Stimulated activated CD8-positive, alpha-beta memory T cell treated with anti-CD3 and anti-CD28 coated beads, Interleukin-12 subunit alpha, Interleukin-12 subunit beta, amount 100 ng/mL, for 1 hour (primary cell): ENCODE data around the gene RAG2.
"Not testable (repeated sequence)": the region's sequence is repeated elsewhere in the genome, so short reads cannot be mapped to it uniquely, and the experiment has no call there.

Experiments
- DNase-seq: peaks from one replicate; pipeline ENCODE4 v3.0.0-alpha.2; 2020; ENCODE audit warnings: low read depth

Gene RAG2

DNA sequence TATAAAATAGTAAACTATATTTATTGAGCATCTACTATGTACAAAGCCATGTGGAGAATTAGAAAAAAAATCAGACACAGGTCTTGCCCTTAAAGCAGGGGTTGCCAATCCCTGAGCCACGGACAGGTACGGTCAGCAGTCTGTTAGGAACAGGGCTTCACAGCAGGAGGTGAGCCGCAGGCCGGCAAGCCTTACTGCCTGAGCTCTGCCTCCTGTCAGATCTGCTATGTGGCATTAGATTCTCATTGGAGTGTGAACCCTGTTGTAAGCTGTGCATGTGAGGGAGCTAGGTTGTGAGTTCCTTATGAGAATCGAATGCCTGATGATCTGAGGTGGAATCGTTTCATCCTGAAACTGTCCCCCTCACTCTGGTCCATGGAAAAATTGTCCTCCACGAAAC, 2.1 kb upstream of the RAG2 start:
- DNase-seq = no peak

DNA sequence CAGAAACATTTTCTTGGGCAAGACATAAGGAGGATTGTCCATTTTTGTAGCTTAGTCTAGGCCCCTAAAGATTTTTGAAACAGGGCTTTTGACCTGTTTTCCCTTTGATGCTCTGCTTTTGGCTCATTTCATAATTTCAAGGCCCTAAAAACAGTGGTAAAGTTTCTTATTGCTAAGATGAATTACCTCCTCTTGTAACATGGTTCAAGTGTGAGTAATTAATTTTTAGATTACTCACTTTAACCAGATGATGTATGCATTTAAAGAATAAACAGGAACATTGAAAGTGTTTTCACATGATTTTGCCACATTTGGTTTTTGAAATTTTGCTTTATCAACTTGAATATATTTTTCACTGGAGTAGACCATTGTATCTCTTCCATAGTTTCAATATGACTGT, 1.2 kb downstream of the RAG2 start:
- DNase-seq = no peak

DNA sequence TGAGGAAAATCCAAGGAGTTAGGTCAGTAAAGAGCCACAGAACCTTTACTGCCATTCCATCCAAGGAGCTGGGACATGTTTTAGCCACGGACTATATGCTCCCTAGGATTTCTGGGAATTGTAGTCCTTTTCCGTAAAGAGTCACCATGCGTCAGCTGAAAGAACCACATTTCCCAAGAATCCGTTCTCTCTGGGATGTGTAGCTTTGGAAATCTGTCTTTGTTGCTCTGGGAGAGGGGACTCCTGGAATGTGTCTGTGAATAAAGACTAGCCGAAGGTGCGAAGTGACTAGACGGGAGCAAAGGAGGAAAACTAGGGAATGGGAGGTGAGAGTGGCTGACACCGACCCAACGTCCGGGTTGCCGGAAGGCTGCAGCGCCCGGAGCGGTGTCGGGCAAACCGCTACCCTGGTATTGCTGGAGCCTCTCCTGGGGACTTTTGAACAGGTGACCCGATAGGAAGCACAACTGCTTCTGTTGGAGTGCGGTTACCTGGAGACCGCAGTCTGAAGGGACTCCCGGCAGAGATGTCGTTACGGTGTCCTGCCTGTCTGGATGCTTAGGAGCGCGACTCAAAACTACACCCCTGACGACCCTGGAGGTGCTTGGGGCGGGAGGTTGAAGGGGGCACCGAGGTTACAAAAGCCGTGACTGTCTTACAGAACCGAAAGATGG, 3.6 kb downstream of the RAG2 start, which contains the start of gene IFTAP:
Gene IFTAP (plus strand): TSS at position 187 of the 674 bp plus-strand sequence. CDS start 15,602 bp downstream, outside the sequence.
- no peak for DNase-seq

DNA sequence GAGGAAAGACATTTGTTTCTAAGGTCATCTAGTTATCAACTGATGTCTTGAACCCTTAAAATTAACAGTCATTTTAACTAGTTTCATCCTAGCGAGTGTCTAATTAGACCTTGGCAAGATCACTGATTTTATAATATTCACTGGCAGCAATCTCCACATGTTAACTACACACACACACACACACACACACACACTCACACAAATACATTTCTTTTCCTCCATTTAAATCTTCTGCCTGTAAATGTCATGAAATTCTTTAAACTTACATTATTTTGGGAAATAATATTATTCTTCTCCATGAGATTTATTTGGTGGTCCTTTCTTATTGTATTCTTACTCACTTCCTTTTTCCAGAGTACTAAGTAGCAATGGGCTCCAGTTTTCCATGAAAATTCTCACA, 6.6 kb downstream of the RAG2 start:
- no peak for DNase-seq

DNA sequence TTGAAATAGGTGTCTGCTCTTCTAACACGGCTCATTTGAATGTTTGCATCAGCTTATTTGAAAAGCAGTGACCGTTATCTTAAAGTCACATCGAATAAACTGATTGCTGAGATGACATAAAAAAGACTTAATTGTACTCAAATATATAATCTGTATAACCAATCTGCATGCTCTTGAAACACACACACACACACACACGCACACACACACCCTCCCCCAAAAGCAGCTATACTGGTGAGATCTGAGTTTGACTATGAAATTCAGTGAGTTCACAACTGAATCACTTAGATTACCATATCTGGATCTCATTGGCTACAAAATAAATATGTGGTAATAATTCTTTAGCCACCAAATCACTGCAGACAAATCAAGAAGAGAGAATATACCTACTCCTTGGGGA, 7.5 kb downstream of the RAG2 start:
- no peak for DNase-seq

DNA sequence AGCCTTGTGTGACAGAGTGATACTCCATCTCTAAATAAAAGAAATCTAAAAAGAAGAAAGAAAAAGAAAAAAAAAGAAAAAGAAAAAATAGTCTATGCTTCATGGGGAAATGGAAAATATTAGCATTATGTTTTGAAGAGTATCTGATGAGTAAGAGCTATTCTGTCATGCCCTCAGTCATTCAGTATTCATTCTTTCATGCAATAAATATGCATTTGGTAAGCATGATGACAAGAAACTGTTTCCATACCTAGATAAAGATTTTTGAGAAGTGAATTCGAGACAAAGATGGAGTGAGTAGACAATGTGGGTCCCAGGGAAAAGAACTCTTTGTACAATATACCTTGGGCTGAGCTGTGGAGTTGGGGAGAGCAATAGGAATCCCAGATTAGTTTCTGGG, 9.9 kb downstream of the RAG2 start:
- no peak for DNase-seq

DNA sequence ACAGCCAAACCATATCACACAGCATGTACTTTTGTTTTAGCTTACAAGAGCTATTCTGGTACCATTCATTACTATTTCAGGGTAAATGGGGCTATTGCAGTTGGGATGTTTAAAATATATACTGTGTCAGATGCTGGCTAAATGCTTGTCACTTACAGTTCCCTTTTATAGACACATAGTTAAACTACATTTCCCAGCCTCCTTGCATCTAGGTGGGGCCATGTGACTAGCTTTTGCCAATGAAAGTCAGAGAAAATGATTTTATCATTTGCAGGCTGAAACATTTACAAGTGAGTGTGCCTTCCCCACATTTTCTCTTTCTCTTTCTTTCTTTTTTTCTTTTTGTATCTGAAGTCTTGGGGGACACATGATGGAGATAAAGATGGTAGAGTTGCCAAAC, 11.5 kb downstream of the RAG2 start:
- DNase-seq = no peak

DNA sequence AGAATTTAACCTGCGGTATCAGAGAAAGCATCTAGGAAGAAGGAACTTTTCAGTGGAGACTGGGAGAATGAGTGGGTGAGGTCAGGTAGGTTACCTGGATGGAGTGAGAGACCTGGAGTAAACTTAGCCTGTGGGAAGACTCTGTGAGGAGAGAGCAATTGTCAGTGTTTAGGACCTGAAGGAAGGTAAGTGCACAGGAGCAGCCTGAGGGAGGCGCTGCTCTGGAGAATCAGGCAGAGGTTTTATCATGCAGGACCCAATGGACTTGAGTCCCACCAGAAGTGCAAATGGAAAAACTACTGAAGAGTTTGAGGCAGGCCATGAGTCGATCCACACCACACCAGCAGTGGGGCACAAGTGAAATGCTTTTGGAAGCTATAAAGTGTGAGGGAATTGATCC, 14.4 kb downstream of the RAG2 start:
- DNase-seq = no peak

DNA sequence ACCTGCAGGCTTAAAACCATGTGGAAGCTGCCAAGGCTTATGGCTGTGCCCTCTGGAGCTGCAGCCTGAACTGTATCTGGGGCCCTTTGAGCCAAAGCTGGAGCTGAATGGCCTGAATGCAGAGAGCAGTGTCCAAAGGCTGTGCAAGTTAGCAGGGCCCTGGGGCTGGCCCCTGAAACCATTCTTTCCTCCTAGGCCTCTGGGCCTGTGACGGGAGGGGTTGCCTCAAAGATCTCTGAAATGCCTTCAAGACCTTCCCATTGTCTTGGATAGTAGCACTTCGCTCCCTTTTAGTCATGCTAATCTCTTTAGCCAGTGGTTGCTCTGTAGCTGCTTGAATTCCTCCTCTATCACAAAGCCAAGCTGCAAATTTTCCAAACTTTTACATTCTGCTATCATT, 16.5 kb downstream of the RAG2 start:
- no peak for DNase-seq

DNA sequence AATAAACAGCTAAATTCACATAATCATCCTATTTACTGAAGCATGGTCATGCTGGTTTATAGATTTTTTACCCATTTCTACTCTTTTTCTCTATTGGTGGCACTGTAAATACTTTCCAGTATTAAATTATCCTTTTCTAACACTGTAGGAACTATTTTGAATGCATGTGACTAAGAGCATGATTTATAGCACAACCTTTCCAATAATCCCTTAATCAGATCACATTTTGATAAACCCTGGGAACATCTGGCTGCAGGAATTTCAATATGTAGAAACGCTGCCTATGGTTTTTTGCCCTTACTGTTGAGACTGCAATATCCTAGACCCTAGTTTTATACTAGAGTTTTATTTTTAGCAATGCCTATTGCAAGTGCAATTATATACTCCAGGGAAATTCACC, 19.6 kb downstream of the RAG2 start:
- DNase-seq = no peak

DNA sequence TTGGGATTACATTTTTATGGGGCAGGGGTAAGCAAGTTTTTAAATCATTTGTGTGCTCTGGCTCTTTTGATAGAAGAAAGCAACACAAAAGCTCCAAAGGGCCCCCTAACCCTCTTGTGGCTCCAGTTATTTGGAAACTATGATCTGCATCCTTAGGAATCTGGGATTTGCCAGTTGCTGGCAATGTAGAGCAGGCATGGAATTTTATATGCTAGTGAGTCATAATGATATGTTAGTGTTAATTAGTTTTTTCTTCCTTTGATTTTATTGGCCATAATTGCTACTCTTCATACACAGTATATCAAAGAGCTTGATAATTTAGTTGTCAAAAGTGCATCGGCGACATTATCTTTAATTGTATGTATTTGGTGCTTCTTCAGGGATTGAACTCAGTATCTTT, 20.2 kb downstream of the RAG2 start:
- no peak for DNase-seq

DNA sequence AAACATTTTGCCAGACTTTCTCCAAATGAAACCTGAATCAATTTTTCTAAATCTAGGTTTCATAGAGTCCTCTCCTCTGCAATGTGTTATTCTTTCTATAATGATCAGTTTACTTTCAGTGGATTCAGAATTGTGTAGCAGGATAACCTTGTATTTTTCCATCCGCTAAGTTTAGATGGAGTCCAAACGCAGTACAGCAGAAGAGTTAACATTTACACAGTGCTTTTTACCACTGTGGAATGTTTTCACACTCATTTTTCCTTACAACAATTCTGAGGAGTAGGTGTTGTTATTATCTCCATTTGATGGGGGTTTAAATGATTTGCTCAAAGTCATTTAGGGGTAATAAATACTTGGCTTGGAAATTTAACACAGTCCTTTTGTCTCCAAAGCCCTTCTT, 20.7 kb downstream of the RAG2 start:
- no peak for DNase-seq

DNA sequence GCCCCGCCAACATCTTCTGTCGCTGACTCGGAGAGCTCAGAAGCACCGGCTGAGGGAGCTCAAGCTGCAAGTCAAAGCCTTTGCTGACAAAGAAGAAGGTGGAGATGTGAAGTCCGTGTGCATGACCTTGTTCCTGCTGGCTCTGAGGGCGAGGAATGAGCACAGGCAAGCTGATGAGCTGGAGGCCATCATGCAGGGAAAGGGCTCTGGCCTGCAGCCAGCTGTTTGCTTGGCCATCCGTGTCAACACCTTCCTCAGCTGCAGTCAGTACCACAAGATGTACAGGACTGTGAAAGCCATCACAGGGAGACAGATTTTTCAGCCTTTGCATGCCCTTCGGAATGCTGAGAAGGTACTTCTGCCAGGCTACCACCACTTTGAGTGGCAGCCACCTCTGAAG, 23.6 kb downstream of the RAG2 start:
- DNase-seq = no peak

DNA sequence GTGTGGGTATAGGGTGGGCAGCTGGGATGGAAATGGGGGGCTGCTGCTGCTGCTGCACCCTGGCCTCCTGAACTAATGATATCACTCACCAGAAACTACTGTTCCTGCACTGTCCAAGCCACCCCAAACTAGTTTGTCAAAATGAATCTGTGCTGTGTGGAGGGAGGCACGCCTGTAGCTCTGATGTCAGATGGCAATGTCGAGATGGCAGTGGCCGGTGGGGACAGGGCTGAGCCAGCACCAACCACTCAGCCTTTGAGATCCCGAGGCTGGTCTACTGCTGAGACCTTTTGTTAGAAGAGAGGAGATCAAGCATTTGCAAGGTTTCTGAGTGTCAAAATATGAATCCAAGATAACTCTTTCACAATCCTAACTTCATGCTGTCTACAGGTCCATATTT, 28.9 kb downstream of the RAG2 start:
- DNase-seq = no peak

DNA sequence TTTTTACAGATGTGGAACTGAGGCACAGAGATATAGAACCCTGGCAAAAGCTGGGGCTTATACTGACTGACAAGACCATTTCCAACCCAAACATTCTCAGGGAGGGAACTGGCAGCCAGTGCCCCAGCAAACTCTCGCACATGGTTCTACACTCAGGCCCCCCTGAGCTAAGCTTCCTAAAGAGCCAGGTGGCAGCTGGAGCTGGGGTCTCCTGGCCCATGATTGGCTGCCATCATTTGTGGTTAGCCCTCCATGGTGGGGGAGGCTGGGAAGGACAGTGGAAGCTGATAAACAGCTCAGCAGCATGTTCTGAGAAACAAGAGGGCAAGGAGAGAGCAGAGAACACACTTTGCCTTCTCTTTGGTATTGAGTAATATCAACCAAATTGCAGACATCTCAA, 30.3 kb downstream of the RAG2 start, which contains the start of gene RAG1:
Gene RAG1 (plus strand): TSS at position 314 of the 400 bp plus-strand sequence. CDS start 5,298 bp downstream, outside the sequence.
- DNase-seq = no peak

DNA sequence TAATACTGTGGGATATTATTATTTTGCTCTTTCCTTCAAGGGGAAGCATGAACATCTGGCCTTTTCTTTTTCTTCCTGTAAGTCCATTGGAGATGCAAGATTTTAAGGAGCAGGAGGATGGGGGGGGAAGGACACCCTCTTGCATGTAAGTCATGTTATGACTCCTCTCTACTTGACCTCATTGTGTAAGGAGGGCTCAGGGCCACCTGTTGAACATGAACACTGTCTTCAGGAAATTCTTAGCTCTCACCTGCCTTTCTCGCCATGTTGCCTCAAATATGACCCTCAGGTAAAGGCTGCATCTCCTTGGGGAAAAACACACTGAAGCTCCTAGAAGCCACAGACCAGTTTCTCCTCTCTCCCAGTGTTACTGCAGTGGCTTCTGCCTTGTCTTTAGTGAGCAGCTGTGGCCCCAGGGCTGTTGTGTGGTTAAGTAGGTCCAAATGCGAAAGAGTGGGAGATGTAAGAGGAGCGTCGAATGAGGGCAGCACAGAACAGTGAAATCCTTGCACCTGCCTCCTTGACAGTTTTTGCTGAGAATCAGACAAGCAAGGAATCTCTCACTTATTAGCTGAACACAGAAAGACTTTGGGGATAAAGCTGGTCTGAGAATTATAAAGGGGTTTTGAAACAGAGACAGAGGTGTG, 31.5 kb downstream of the RAG2 start:
- DNase-seq = no peak

DNA sequence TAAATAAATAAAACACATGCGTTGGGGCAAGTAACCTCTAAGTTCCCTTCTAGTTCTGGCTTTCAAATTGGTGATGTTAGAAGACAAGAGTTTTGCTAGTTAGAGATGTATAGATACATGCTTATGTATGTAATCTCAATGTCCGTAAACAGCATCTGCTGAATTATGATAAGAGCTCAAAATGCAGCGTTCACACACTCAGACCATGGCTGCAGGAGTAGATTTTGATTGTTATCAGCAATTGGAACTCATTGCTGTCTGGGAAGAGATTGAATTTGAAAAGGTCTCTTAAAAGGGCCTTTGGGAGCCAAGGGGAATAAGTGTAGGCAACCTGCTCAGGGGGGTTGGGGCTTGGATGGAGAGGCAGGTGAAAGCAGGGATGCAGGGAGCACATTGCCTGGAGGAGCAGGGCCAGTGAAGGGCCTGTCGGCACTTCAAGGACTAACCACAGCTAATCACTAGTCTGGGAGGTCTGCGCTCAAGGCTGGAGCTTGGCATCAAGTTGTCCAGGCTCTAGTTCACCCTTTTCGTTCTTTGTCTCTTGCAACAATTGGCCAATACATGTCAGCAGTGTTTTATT, 32.9 kb downstream of the RAG2 start:
- DNase-seq = no peak

DNA sequence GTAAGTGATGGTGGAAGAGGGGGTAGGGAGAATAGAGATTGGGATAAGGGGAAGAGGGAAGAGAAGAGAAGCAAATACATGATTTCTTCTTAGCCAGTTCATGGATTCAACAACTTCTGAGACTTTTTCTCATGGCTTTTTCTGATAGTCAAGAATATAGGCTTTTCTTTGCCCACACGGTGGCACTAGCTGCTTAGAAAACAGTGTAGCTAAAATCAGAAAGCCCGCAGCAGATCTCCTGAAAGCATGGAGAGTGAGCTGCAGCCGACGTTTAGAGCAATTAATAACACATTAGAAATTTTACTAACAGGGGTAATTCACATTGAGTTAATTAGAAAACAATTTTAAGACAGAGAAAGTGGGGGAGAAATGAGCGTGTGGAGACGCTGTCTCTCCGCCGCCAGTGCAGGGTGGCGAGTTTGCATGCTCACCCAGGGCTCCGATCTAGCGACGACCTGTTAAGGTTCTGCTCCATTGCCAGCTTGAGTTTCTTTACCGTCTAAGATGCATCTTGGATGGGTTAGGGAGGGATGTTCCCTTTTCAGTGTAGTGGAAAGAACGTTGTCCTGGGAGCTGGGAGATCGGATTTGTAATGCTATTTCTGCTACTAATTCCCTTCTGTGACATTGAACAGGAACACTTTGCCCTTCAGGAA, 33.5 kb downstream of the RAG2 start:
- DNase-seq = no peak

DNA sequence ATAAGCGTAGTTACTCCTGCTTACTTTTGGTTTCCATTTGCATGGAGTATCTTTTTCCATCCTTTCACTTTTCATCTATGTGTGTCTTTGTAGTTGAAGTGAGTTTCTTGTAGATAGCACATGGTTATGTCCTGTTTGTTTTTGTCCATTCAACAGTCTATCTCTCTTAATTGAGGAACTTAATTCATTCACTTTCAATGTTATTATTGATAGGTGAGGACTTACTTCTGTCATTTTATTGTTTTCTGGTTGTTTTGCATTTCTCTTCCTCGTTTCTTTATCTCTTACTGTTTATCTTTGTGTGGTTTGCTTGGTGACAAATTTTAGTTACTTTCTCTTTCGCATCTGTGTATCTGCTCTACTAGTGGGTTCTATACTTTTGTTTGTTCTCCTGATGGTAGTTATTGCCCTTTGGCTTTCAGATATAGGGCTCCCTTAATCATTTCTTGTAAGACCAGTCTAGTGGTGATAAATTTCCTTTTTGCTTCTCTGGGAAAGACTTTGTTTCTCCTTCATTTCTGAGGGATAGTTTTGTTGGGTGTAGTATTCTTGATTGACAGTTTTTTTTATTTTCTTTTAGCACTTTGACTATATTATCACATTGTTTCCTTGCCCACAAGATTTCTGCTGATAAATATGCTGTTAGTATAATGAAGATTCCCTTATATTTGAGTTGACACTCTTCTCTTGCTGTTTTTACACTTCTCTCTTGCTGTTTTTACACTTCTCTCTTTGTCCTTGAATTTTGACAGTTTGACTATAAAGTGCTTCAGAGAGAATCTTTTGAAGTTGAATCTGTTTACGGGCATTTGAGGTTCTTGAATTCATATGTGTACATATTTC, 39.2 kb downstream of the RAG2 start:
- DNase-seq = no peak

DNA sequence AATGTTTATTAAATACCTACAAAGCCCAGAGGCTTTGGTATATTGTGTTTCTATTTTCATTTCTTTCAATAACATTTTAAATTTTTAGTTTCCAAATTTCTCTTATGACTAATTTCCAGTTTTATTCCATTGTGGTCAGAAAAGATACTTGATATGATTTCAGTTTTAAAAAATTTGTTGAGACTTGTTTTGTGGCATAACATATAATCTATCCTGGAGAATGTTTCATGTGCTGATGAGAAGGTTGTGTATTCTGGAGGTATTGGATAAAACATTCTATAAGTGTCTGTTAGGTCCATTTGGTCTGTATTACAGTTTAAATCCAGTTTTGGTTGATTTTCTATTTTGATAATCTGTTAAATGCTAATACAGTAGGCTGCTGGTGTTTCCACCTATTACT, 40.0 kb downstream of the RAG2 start:
- no peak for DNase-seq

DNA sequence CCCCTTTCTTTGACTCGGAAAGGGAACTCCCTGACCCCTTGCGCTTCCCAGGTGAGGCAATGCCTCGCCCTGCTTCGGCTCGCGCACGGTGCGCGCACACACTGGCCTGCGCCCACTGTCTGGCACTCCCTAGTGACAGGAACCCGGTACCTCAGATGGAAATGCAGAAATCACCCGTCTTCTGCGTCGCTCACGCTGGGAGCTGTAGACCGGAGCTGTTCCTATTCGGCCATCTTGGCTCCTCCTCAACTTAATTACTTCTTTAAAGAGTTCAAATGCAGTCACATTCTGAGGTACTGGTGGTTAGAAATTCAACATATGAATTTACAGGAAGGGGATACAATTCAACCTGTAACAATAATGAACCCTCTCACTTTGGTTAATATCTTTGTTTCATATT, 40.6 kb downstream of the RAG2 start:
- not testable (repeated sequence) for DNase-seq
